HG02763 (cell line): Measurements from ENCODE around the gene SF1.
A peak's percentile ranks its signal among the peaks of the same experiment; 100 is the strongest.
"Not testable (repeated sequence)": the region's sequence is repeated elsewhere in the genome, so short reads cannot be mapped to it uniquely, and the experiment has no call there.

Experiments
- ATAC-seq: cut with Tn5 transposase; IDR thresholded peaks from one replicate; pipeline ENCODE4 v1.9.1; 2021; ENCODE audit warnings: mild to moderate bottlenecking, moderate library complexity; ENCODE audit not compliant: unreplicated experiment

SF1 gene, protein sequence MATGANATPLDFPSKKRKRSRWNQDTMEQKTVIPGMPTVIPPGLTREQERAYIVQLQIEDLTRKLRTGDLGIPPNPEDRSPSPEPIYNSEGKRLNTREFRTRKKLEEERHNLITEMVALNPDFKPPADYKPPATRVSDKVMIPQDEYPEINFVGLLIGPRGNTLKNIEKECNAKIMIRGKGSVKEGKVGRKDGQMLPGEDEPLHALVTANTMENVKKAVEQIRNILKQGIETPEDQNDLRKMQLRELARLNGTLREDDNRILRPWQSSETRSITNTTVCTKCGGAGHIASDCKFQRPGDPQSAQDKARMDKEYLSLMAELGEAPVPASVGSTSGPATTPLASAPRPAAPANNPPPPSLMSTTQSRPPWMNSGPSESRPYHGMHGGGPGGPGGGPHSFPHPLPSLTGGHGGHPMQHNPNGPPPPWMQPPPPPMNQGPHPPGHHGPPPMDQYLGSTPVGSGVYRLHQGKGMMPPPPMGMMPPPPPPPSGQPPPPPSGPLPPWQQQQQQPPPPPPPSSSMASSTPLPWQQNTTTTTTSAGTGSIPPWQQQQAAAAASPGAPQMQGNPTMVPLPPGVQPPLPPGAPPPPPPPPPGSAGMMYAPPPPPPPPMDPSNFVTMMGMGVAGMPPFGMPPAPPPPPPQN

DNA sequence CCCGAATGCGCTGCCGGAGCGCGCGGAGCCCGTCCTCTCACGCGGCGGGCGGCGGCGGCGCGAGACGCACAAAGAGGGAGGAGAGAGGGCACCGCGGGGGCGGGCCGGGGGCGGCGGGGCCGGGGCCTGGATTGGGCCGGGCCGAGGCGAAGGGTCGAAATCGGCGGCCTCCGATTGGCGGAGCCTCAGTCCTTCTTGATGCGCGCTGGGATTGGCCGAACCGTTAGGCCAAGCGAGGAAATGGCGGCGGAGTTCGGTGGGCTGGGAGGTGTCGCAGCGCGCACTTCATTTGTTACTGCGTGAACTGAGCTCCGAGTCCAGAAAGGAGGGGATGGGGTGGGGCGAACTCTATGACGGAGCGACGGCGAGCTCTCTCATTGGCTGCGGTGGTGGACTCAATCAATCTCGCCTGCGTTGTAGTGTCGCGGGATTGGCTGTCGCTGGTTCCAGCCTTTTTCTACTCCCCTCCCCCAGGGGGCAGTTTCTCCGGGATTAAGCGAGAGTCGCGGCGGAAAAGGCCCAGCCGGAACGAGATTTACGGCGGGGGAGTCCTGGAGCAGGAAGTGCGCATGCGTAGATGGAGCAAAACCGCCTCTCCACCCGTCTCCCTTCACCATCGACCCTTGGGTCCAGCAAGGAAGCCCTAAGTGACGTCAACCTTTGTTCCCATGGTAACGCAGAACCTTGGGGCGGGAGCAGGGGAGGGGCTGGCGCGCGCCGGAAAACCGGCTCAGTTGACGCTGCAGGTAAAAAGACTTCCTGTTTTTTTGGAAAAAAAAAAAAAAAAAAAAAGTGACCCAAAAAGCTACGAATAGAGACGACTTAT lies at the start of gene SF1:
Gene SF1, minus strand, starts transcription at position 70 of the 826 bp plus-strand sequence. CDS start 150 bp downstream, outside the sequence.
- peak; percentile 78 for ATAC-seq

DNA sequence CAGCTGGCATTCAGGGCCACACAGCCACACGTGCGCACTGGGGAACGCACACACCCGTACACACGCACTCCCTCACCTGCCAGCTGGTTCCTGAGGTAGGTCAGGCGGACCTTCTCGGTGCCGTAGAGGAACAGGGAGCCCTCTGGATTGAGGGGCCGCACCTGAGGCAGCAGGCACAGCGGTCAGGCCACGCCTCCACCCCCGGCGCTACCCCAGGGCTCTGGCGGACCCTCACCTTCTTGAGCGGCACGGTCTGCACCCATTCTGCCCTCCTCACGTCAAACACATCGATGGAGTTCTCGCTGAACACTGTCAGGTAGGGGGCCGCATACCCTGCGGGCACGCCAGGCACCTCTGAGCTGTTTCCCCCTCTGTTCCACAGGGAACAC lies 49.1 kb upstream of the SF1 start:
- ATAC-seq: no peak

DNA sequence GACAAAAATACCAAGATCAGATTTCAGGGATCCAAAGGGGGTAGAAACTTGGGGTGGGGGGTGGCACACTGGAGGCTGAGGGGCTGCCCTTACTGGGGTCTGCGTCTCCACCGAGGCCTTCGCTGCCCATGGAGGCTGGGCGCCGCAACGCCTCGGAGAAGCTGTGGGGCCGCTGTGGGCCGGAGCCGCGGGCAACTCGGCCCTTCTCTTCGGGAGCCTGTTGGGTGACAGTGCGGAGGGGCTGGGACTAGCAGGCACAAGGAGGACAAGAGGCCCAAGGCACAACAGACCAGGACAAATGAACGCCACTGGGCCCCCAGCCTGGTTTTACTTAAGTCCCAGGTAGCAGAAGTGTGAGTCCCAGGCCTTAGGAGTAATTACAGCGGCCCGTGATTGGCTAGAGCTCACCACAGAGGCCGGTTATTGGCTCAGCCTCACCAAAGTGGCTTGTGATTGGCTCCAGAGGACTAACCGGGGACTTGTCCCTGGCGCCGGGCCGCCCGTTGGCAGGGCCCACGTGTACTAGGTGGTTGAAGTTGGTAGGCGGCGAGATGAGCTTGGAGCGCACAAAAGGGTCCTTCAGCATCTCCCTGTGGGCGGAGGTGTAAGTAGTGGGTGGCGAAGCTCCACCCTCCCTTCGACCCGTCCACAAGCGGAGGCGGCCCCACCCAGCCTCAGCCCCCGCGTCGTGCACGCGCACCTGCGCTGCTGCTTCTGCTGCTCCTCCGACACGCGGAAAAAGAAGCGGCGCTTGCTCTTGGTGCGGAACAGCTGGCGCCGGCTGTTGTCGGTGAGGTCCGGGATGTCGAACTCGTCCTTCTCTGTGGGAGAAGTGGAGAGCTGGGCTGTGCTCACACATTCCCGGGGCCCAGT lies 48.5 kb upstream of the SF1 start:
- ATAC-seq: no peak

DNA sequence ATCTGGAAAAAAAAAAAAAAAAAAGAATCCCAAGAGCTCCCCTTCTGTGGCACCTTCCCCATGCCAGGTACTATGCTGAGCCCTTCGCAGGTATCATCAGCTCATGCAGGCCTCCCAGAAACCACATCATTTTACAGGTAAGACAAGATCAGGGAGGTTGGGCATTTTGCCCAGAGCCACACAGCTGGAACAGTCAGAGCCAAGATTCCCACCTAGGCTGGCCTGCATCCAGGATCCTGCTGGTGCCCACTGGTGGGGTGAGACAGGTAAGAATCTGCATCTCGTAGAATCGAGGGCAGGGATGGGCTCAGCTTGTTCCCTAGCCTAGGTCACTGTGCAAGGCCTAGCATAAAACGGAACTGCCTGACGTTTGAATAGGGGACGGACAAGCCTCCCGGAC lies 47.7 kb upstream of the SF1 start:
- ATAC-seq: no peak

DNA sequence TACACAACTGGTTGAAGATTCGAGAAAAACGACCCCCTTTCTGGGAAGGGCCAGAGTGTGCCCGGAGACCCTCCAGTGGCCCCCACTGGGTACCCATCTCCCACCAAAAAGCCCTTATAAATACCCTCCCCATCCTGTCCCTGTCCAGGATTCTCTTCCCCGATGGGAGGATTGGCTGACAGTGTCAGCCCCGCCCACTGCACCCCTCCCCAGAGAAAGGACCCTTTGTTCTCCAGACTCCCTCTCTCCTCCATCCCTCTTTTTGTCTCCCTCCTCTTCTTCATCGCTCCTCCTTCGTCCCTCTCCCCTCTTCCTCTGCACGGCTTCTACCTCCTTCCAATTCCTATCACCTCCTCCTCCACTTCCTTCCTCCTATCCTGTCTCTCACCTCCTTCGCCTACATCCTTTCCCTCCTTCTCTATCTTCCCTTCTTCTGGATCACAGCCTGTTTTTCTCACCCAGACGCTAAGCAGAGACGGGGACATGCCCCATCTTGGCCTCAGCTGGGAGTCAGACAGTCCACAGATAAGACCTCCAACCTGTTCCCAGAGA lies 45.3 kb upstream of the SF1 start:
- no peak for ATAC-seq

DNA sequence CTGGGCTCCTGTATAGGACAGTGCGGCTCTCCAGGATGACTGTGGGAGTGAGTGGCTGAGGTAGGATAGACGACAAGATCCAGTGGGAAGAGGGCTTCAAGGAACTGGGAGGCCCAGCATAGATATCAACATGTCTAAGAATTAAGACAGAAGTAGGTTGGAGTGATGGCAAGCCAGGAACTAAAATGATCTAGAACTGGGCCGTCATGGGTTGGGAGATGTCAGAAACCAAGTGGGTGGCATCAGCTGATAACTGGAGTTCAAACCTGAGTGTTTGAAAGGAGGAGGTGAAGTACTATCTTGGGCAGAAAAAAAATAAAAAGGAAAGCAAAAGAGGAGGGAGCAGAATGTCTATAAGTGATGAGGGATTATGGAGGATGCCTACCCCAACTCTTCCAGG lies 39.1 kb upstream of the SF1 start:
- no peak for ATAC-seq

DNA sequence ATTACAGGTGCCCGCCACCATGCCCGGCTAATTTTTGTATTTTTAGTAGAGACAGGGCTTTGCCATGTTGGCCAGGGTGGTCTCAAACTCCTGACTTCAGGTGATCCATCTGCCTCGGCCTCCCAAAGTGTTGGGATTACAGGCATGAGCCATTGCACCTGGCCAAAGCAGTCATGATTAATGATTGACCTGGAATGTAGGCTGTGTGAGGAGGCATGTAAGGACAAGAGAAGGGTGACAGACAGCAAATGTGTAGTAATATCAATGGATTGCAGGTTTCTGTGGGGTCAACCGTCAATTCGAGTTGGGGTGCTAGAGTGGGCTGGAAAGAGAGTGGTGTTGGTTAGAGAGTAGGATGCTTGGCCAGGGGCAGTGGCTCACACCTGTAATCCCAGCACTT lies 37.1 kb upstream of the SF1 start:
- not testable (repeated sequence) for ATAC-seq

DNA sequence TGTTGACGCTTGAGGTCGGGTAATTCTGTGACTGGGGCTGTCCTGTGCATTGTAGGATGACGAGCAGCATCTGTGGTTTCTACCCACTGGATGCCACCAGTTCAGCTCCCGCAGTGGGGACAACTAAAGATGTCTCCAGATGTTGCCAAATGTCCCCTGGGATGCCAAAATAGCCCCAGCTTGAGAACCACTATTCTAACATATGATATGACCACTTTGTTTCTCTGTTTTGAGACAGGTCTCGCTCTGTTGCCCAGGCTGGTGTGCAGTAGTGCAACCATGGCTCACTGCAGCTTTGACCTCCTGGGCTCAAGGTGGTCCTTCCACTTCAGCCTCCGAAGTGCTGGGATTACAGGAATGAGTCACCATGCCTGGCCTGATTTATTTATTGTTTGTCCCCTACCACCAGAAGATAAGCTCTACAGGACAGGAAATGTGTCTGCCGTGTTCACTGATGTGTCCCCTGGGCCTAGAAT lies 36.4 kb upstream of the SF1 start:
- peak; percentile 49 for ATAC-seq

DNA sequence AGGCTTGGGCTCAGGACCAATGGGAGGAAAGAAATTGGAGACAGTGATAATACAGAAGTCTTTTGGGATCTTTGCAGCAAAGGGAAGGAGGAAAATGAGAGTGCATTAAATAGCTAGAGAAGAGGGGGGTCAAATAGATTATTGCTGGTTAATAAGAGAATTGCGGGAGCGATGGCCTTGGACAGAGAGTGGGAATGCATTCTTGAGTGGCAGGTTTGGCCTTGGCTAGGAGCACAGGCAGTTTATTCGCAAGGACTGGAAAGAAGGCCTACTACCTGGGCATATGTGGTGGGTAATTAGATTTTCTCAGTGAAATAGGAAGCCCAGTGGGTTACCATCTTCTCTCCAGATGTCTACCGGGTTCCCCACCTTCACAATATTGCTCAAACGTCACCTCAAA lies 35.5 kb upstream of the SF1 start:
- no peak for ATAC-seq

DNA sequence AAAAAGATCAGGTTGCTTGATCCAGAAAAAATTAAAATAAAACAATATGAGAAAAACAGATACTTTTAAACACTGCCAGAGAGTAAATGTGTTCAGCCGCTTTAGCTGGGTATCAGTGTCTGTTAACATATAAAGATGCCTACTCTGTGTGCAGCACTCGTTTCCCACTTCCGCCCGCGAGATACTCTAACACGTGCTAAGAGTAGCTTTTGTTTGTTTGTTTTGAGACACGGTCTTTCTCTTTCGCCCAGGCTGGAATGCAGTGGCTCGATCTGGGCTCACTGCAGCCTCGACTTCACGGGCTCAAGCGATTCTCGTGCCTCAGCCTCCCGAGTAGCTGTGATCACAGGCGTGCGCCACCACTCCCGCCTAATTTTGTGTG lies 32.5 kb upstream of the SF1 start:
- no peak for ATAC-seq

DNA sequence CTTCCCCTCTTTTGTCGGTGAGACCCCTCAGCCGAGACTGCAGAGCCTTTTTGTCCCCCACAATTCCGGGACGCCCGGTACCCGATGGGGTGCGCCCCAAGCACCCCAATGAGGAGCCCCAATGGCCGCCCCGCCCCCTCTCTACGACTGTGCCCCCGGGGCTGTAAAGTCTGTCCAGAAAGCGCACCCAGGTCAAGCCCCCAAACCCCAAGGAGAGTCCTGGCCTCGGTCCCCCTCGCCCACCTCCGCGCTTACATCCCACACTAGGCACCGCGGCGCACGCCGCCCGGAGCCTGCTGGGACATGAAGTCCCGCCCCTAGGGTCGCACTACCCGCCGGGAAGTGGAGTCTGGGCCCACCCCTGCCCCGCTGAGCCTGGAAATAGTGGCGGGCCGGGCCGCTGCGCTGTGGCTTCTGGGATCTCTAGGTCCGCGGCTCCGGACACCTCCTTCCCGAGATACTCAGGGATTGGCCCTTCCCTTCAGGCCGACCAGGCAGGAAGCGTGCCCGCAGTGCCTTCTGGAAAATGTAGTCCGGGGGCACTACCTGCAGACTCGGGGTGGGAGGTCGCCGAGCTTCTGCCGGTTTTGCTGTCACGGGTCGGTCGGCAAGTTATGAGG lies 32.0 kb upstream of the SF1 start, which contains the start of gene MEN1:
Gene MEN1, minus strand, starts transcription at position 281 of the 620 bp plus-strand sequence. CDS start 442 bp downstream, outside the sequence.
- peak; percentile 56 for ATAC-seq

DNA sequence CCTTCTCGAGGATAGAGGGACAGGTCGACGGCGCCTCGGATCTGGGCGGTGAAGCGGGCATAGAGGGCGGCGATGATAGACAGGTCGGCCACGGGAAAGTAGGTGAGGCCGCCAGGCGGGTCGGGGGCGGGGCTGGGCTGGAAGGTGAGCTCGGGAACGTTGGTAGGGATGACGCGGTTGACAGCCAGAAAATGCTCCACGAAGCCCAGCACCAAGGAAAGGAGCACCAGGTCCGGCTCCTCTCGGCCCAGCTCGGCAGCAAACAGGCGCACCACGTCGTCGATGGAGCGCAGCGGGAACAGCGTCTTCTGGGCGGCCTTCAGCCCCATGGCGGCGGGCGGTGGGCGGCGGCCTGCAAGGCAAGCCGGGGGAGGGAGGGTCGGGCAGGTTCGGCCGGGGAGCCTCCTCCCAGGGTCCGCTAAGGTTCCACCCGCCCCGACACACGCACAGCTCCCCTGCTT lies 31.5 kb upstream of the SF1 start:
- ATAC-seq: no peak

DNA sequence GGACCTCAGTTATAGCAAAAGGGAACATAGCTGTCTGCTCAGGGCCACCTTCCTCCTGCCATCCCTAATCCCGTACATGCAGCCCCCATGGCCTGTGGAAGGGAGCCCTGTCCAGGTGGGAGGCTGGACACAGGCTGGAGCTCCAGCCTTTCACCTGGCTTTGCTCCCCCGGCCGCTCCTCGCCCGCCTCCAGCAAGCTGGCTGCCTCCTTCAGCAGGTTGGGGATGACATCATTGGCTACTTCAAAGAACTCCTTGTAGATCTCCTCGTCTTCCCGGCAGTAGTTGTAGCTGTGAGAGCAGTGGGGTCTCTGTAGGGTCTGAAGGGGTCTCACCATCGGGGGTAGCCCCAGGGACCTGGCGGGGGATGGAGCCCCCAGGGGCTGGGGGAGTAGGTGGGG lies 27.1 kb upstream of the SF1 start:
- no peak for ATAC-seq

DNA sequence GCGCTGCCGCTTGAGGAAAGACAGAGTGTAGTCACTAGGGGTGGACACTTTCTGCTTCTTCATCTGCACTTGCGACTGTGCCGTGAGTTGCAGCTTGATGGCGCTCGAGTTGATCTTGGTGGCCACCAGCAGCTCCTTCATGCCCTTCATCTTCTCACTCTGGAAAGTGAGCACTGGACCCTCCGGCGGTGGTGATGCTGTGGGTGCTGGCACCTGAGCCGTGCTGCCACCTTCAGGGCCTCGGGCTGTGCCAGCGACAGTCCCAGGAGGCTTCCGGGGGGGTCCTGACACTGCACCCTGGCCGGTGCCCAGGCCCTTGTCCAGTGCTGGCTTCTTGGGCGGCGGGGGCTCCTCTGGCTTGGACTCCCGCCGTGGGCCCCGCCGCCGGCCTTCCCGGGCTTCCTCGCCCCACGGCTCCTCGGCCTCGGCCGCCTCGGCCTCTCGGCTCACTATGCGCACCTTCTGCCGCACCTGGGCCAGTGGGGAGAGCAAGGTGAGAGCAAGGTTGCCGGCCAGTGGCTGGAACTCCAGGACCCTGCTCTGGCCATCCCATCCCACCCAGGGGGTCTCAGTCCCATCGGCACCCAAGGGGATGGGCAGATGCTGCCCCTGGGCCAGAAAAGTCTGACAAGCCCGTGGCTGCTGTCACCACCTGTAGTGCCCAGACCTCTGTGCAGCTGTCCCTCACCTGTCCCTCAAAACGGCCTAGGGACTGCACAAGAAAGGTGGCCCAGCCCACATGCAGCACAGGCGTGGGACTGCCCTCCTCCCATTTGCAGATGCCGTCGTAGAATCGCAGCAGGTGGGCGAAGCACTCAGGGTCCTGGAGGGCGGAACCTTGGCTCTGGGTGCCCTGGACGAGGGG lies 26.2 kb upstream of the SF1 start:
- ATAC-seq: no peak

DNA sequence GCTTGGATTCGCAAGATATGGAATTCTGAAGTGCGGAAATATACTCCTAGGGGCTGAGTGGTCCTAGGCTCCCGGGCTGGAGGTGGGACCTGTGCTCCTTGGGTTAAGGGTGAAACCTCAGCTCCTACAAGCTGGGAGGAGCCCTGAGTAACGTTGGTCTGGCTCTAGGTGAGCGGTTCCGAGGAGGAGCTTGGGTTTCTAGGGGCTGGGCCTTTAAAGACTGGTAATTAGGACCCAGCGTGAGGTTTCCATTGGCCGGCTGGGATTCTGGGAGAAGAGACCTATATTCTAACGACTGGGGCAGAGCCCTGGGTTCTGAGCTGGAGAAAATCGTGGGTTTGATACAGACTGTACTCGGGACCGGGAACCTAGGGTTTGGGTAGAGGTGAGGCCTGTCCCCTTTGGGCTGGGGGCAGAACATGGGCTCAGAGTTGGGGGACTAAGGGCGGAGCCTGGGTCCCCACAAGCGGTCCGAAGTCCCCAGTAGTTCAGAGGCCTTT lies 25.6 kb upstream of the SF1 start:
- ATAC-seq: no peak

DNA sequence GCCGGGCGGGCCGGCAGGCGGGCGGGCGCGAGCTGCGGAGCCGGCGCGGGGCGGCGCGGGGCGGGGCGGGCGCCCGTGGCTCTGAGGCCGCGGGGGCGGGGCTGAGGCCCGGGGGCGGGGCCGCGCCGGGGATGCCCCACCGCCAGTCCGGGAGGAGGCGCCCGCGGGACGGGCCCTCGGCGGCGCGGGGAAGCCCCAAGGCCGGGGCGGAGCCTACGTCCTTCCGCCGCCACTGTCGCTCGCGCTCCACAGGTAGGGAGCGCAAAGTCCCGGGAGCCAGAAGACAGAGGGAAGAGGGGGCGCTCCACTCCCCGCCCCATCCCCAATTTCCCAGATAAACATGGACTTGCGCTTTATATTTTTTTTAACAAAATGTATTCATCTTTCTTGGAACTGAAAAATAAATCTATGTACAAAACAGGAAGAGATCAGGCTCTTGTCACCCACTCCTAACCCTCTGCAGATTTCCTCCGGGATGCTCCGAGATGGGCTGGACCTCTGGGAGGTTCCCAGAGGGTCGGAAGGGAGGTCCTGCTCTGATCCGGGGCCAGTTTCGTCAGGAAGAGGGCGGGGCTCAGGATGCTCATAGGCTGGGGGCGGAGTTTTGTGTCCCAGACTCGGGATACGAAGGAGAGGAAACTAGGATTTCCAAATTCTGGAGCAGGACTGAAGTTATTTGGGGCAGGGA lies 25.0 kb upstream of the SF1 start, which contains the start of gene MAP4K2:
Gene MAP4K2, minus strand, starts transcription at position 57 of the 688 bp plus-strand sequence. CDS start 65 bp downstream, outside the sequence.
- peak; percentile 69 for ATAC-seq

DNA sequence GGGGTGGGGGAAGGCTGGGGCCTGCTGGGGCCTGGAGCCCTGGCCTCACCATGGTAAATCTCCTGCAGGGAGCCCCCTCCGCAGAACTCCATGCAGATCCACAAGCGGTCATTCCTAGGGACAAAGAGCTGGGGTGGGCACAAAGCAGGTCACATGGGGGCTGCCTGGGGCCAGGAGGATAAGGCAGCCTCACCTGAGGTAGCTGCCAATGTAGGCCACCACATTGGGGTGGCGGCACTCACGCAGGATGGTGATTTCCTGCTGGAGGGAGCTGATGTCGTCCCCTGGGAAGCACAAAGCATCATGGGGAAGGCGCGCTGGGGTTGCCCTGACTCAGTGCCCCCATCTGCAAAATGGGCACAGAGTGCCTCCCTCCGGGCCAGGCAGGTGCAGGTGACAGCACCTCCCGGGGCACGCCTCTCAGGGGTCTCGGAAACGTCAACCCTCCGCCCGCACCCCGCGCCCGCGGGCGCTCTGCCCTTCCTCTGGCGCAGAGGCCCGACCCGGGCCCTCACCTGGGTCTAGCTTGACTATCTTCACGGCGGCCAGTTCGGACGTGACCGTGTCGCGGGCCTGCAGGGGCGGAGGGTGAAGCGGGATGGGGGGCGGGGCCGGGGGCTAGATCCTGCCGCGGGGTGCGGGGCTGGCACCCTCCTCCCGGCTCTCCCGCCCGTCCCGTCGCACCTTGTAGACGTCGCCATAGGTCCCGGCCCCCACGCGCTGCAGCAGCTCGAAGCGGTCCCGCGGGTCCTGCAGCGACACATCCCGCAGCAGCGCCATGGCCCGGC lies 24.2 kb upstream of the SF1 start:
- no peak for ATAC-seq
